ENCODE measurements around the gene HSD17B14. TPM values are rescaled to one million over a fixed set of nuclear protein-coding genes. Genes with fewer than 3 reads are reported as not detected.

Gene HSD17B14
- polyA plus RNA-seq, 1 of the 3 experiments (the other 2 are of a cell fraction): 29.7 TPM

DNA sequence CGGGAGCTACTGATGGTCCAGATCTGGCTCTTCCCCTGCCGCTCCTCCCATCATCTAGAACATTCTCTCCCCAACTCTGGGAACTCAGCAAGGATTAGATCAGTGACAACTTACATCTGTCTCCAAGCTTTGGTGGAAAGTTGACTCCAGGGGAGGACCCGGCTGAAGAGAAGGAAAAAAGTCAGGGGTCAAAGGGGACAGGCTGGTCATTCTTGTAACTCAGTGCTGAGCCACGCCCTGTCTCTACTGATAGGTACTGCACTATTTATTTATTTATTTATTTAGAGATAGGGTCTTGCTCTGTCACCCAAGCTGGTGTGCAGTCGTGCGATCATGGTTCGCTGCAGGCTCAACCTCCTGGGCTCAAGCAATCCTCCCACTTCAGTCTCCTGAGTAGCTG, 17.8 kb upstream of the HSD17B14 start:
- TF ChIP-seq FOXJ3 (CRISPR knock-in tag; IDR thresholded peaks at IDR 0.05) (no peak), CHD2 (IDR thresholded peaks at IDR 0.05; ENCODE audit: low read length, partially characterized antibody) (no peak), ELF1 (IDR thresholded peaks at IDR 0.05) (no peak), TCF12 (IDR thresholded peaks at IDR 0.05) (no peak), RXRA (IDR thresholded peaks at IDR 0.05; ENCODE audit: borderline replicate concordance, low read depth) (no peak), NFIC (IDR thresholded peaks at IDR 0.05; ENCODE audit: borderline replicate concordance) (no peak), TAF1 (IDR thresholded peaks at IDR 0.05; ENCODE audit: borderline replicate concordance, low read depth, low read length) (no peak)
- TF ChIP-seq, protein P1, sequence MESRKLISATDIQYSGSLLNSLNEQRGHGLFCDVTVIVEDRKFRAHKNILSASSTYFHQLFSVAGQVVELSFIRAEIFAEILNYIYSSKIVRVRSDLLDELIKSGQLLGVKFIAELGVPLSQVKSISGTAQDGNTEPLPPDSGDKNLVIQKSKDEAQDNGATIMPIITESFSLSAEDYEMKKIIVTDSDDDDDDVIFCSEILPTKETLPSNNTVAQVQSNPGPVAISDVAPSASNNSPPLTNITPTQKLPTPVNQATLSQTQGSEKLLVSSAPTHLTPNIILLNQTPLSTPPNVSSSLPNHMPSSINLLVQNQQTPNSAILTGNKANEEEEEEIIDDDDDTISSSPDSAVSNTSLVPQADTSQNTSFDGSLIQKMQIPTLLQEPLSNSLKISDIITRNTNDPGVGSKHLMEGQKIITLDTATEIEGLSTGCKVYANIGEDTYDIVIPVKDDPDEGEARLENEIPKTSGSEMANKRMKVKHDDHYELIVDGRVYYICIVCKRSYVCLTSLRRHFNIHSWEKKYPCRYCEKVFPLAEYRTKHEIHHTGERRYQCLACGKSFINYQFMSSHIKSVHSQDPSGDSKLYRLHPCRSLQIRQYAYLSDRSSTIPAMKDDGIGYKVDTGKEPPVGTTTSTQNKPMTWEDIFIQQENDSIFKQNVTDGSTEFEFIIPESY (IDR thresholded peaks at IDR 0.05; ENCODE audit: borderline replicate concordance, low read depth): no peak
- TF ChIP-seq, protein P2, sequence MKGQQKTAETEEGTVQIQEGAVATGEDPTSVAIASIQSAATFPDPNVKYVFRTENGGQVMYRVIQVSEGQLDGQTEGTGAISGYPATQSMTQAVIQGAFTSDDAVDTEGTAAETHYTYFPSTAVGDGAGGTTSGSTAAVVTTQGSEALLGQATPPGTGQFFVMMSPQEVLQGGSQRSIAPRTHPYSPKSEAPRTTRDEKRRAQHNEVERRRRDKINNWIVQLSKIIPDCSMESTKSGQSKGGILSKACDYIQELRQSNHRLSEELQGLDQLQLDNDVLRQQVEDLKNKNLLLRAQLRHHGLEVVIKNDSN (IDR thresholded peaks at IDR 0.05; ENCODE audit: borderline replicate concordance, low read depth): no peak
- TF ChIP-seq, protein P3, sequence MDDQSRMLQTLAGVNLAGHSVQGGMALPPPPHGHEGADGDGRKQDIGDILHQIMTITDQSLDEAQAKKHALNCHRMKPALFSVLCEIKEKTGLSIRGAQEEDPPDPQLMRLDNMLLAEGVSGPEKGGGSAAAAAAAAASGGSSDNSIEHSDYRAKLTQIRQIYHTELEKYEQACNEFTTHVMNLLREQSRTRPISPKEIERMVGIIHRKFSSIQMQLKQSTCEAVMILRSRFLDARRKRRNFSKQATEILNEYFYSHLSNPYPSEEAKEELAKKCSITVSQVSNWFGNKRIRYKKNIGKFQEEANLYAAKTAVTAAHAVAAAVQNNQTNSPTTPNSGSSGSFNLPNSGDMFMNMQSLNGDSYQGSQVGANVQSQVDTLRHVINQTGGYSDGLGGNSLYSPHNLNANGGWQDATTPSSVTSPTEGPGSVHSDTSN (IDR thresholded peaks at IDR 0.05): no peak
- H3K4me2 ChIP-seq: no peak overlapping the region
- H3K9me3 ChIP-seq: no peaks in the 10 kb centered on the region
- H3K27ac ChIP-seq (ENCODE audit: low read depth in 2 of 2, low read length in 1 of 2): no peak overlapping the region
- H3K79me2 ChIP-seq (ENCODE audit: insufficient read depth): no peaks in the 10 kb centered on the region
- DNase-seq: no peak
- POLR2A ChIA-PET: interaction anchor here (1.8 kb wide), 1 partner anchor 18 kb away, joined by 5 read pairs; the partner anchor contains the start of gene PPP1R15A
- H3K9ac ChIP-seq: no peak overlapping the region
- no peaks in the 10 kb centered on the region for H3K4me1 ChIP-seq (ENCODE audit: control insufficient read depth in 1 of 2, insufficient read depth in 2 of 2, low read depth in 1 of 2, low read length in 1 of 2)
- H4K20me1 ChIP-seq (ENCODE audit: insufficient read depth): no peaks in the 10 kb centered on the region
- no peaks in the 10 kb centered on the region for H3F3A ChIP-seq (replicated peaks; ENCODE audit: insufficient read depth)
- H3K36me3 ChIP-seq (replicated peaks in 1 of 2; ENCODE audit: control insufficient read depth in 1 of 2, insufficient read depth in 2 of 2, low read length in 1 of 2): no peaks in the 10 kb centered on the region
- no peaks in the 10 kb centered on the region for H3K27me3 ChIP-seq (ENCODE audit: insufficient read depth)
- WGBS (ENCODE audit: low lambda C conversion rate): 91% methylated on average over 7 of the region's 7 CpGs
- H3K4me3 ChIP-seq (ENCODE audit: low read depth in 2 of 2, low read length in 1 of 2): no peak overlapping the region
- H2AFZ ChIP-seq (ENCODE audit: low read depth): no peak overlapping the region
- CTCF ChIA-PET: interaction anchor here (0.8 to 5.7 kb wide), 6 partner anchors 8 to 117 kb away, joined by 3 to 37 read pairs (median 8); partner anchors contain the start of gene HSD17B14
- H3K9me2 ChIP-seq: no peaks in the 10 kb centered on the region

DNA sequence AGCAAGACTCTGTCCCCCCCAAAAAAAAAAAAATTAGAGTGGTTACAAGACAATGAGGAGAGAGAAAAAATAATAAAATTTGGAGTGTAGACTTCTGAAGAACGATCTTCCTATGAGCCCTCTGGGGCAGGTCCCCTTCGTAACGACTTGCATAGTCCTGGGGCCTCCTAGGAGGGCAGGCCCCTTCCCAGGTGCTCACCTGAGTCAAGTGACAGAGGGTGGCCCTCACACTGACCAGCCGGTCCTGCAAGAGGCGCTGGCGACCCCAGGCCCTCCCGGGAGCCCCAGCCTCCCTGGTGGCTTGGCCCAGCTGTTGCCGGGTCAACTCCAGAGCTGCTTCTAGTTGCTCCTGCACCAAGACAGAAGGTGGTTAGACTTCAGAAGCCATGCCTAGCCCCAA, 17.2 kb upstream of the HSD17B14 start:
- CTCF ChIA-PET: interaction anchor here (0.8 to 5.7 kb wide), 6 partner anchors 8 to 117 kb away, joined by 3 to 37 read pairs (median 8); partner anchors contain the start of gene HSD17B14
- no peaks in the 10 kb centered on the region for H3K9me3 ChIP-seq
- H3K27me3 ChIP-seq (ENCODE audit: insufficient read depth): no peaks in the 10 kb centered on the region
- no peaks in the 10 kb centered on the region for H3K9me2 ChIP-seq
- H3K4me1 ChIP-seq (ENCODE audit: control insufficient read depth in 1 of 2, insufficient read depth in 2 of 2, low read depth in 1 of 2, low read length in 1 of 2): no peaks in the 10 kb centered on the region
- DNase-seq: no peak
- 98% methylated on average over 3 of the region's 8 CpGs for WGBS (ENCODE audit: low lambda C conversion rate)
- POLR2A ChIA-PET: interaction anchor here (1.8 kb wide), 1 partner anchor 18 kb away, joined by 5 read pairs; the partner anchor contains the start of gene PPP1R15A
- H3K79me2 ChIP-seq (ENCODE audit: insufficient read depth): no peaks in the 10 kb centered on the region
- no peak overlapping the region for H3K9ac ChIP-seq
- no peak overlapping the region for H2AFZ ChIP-seq (ENCODE audit: low read depth)
- H3K36me3 ChIP-seq (replicated peaks in 1 of 2; ENCODE audit: control insufficient read depth in 1 of 2, insufficient read depth in 2 of 2, low read length in 1 of 2): no peaks in the 10 kb centered on the region
- H4K20me1 ChIP-seq (ENCODE audit: insufficient read depth): no peaks in the 10 kb centered on the region
- no peaks in the 10 kb centered on the region for H3F3A ChIP-seq (replicated peaks; ENCODE audit: insufficient read depth)
- no peak overlapping the region for H3K4me2 ChIP-seq
- H3K27ac ChIP-seq (ENCODE audit: low read depth in 2 of 2, low read length in 1 of 2): no peak overlapping the region
- no peak overlapping the region for H3K4me3 ChIP-seq (ENCODE audit: low read depth in 2 of 2, low read length in 1 of 2)
- TF ChIP-seq RCOR1 (IDR thresholded peaks at IDR 0.05; ENCODE audit: low read length): no peak
- TF ChIP-seq CHD2 (IDR thresholded peaks at IDR 0.05; ENCODE audit: low read length, partially characterized antibody): no peak
- TF ChIP-seq FOXJ3 (CRISPR knock-in tag; IDR thresholded peaks at IDR 0.05): no peak
- TF ChIP-seq MXI1 (IDR thresholded peaks at IDR 0.05; ENCODE audit: low read depth, low read length): no peak
- no peak for TF ChIP-seq POLR2AphosphoS5 (IDR thresholded peaks at IDR 0.05; ENCODE audit: low read depth, low read length)
- no peak for TF ChIP-seq RAD21 (IDR thresholded peaks at IDR 0.05; ENCODE audit: low read length)
- TF ChIP-seq, protein P3 (IDR thresholded peaks at IDR 0.05): no peak
- TF ChIP-seq, protein P4, sequence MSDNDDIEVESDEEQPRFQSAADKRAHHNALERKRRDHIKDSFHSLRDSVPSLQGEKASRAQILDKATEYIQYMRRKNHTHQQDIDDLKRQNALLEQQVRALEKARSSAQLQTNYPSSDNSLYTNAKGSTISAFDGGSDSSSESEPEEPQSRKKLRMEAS (IDR thresholded peaks at IDR 0.05; ENCODE audit: low read depth): no peak
- no peak for TF ChIP-seq RFX5 (IDR thresholded peaks at IDR 0.05; ENCODE audit: low read length)
- no peak for TF ChIP-seq GATA2 (CRISPR knock-in tag; IDR thresholded peaks at IDR 0.05)
- no peak for TF ChIP-seq FOXM1 (IDR thresholded peaks at IDR 0.05; ENCODE audit: low read depth)
- TF ChIP-seq YY1 (IDR thresholded peaks at IDR 0.05; ENCODE audit: low read depth): no peak
- TF ChIP-seq, protein P5, sequence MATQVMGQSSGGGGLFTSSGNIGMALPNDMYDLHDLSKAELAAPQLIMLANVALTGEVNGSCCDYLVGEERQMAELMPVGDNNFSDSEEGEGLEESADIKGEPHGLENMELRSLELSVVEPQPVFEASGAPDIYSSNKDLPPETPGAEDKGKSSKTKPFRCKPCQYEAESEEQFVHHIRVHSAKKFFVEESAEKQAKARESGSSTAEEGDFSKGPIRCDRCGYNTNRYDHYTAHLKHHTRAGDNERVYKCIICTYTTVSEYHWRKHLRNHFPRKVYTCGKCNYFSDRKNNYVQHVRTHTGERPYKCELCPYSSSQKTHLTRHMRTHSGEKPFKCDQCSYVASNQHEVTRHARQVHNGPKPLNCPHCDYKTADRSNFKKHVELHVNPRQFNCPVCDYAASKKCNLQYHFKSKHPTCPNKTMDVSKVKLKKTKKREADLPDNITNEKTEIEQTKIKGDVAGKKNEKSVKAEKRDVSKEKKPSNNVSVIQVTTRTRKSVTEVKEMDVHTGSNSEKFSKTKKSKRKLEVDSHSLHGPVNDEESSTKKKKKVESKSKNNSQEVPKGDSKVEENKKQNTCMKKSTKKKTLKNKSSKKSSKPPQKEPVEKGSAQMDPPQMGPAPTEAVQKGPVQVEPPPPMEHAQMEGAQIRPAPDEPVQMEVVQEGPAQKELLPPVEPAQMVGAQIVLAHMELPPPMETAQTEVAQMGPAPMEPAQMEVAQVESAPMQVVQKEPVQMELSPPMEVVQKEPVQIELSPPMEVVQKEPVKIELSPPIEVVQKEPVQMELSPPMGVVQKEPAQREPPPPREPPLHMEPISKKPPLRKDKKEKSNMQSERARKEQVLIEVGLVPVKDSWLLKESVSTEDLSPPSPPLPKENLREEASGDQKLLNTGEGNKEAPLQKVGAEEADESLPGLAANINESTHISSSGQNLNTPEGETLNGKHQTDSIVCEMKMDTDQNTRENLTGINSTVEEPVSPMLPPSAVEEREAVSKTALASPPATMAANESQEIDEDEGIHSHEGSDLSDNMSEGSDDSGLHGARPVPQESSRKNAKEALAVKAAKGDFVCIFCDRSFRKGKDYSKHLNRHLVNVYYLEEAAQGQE (IDR thresholded peaks at IDR 0.05; ENCODE audit: low read depth, low read length): no peak
